Neural progenitor cell (in vitro differentiated cells): ENCODE results near the gene ANKLE1. TPM values are rescaled to one million over a fixed set of nuclear protein-coding genes. Genes with fewer than 3 reads are reported as not detected.

ENCODE experiments used
- DNase-seq: peaks from one replicate; pipeline ENCODE4 v3.0.0-alpha.2; 2016; ENCODE audit warnings: low spot score
- H2AFZ ChIP-seq: fragments of 200-600 bp; sonication (generic); replicated peaks from 2 replicates; pipeline ENCODE4 v1.6.1; 2016; ENCODE audit warnings: antibody characterized with exemption
- H3F3A ChIP-seq: fragments of 200-600 bp; sonication (generic); 2 replicates; pipeline ENCODE4 v1.6.1; 2016; ENCODE audit warnings: antibody characterized with exemption, low read depth
- H3K27ac ChIP-seq: fragments of 200-600 bp; sonication (generic); 2 replicates; pipeline ENCODE4 v1.5.1; 2016; ENCODE audit warnings: mild to moderate bottlenecking
- H3K27me3 ChIP-seq: fragments of 200-600 bp; sonication (generic); 2 replicates; pipeline ENCODE4 v1.6.1; 2016; ENCODE audit warnings: mild to moderate bottlenecking, moderate library complexity
- H3K36me3 ChIP-seq: fragments of 200-600 bp; sonication (generic); 2 replicates; pipeline ENCODE4 v1.5.1; 2016
- H3K4me1 ChIP-seq: fragments of 200-600 bp; sonication (generic); 2 replicates; pipeline ENCODE4 v1.6.1; 2016; ENCODE audit warnings: mixed run types
- H3K4me2 ChIP-seq: fragments of 200-600 bp; sonication (generic); 2 replicates; pipeline ENCODE4 v1.6.1; 2016
- H3K4me3 ChIP-seq: fragments of 200-600 bp; sonication (generic); 2 replicates; pipeline ENCODE4 v1.5.1; 2016
- H3K79me2 ChIP-seq: fragments of 200-600 bp; sonication (generic); 2 replicates; pipeline ENCODE4 v1.6.1; 2016; ENCODE audit warnings: low read depth
- H3K9ac ChIP-seq: fragments of 200-600 bp; sonication (generic); 2 replicates; pipeline ENCODE4 v1.6.1; 2016
- H3K9me3 ChIP-seq: fragments of 200-600 bp; sonication (generic); 2 replicates; pipeline ENCODE4 v1.5.1; 2016; ENCODE audit warnings: low read depth
- H4K20me1 ChIP-seq: fragments of 200-600 bp; sonication (generic); 2 replicates; pipeline ENCODE4 v1.6.1; 2016; ENCODE audit warnings: low read depth
- H3K27ac Mint-ChIP-seq: 3 replicates; pipeline ENCODE4 v1.8.0; 2021; ENCODE audit warnings: mixed read lengths
- H3K27me3 Mint-ChIP-seq: 2 replicates; pipeline ENCODE4 v1.8.0; 2022; ENCODE audit warnings: low read depth, mild to moderate bottlenecking, inconsistent platforms, moderate library complexity, mixed read lengths; ENCODE audit not compliant: insufficient read depth
- H3K36me3 Mint-ChIP-seq: 3 replicates; pipeline ENCODE4 v1.8.0; 2021; ENCODE audit warnings: mixed read lengths
- H3K4me1 Mint-ChIP-seq: 3 replicates; pipeline ENCODE4 v1.8.0; 2021; ENCODE audit warnings: mixed read lengths
- H3K4me3 Mint-ChIP-seq: 3 replicates; pipeline ENCODE4 v1.8.0; 2021; ENCODE audit warnings: mild to moderate bottlenecking, moderate library complexity, mixed read lengths
- H3K9me3 Mint-ChIP-seq: 3 replicates; pipeline ENCODE4 v1.8.0; 2020; ENCODE audit warnings: mixed read lengths
- EZH2 ChIP-seq: fragments of 200-600 bp; sonication (generic); IDR thresholded peaks from 2 replicates; pipeline ENCODE4 v1.6.1; 2017; ENCODE audit warnings: antibody characterized with exemption, mild to moderate bottlenecking, moderate library complexity
- EZH2phosphoT487 ChIP-seq: fragments of 200-600 bp; sonication (generic); IDR thresholded peaks from 2 replicates; pipeline ENCODE4 v1.6.1; 2017; ENCODE audit warnings: antibody characterized with exemption
- total RNA-seq: library from RNA; depleted of rRNA; stranded (reverse); fragments of >200 nt; gene quantifications from 2 replicates; pipeline ENCODE4 v1.2.3, GENCODE V29; 2015; ENCODE audit warnings: low replicate concordance
- TF ChIP-seq, protein P1 (sequence below): fragments of 200-600 bp; sonication (generic); IDR thresholded peaks from 2 replicates; pipeline ENCODE4 v1.5.1; 2017; ENCODE audit warnings: antibody characterized with exemption, mild to moderate bottlenecking

The ANKLE1 gene
- total RNA-seq, 1 donor from 2014 or later = 2.3 TPM

- H3K4me1 ChIP-seq = peaks cover 5% of the 10 kb centered on the region
- no peaks in the 10 kb centered on the region for H3K9me3 ChIP-seq
- peak overlapping the region; percentile 87 for H2AFZ ChIP-seq
- H3K27me3 ChIP-seq = no peaks in the 10 kb centered on the region
- no peak overlapping the region for H3K27ac ChIP-seq
- no peak overlapping the region for H3K9ac ChIP-seq
- Mint-ChIP-seq H3K9me3 (no peaks in the 10 kb centered on the region), H3K27me3 (peaks cover 10% of the 10 kb centered on the region), H3K4me3 (peak overlapping the region; percentile 6), H3K4me1 (peaks cover 29% of the 10 kb centered on the region), H3K36me3 (no peaks in the 10 kb centered on the region), H3K27ac (peak overlapping the region; percentile 85)
- no peak for DNase-seq
- TF ChIP-seq, protein P1, sequence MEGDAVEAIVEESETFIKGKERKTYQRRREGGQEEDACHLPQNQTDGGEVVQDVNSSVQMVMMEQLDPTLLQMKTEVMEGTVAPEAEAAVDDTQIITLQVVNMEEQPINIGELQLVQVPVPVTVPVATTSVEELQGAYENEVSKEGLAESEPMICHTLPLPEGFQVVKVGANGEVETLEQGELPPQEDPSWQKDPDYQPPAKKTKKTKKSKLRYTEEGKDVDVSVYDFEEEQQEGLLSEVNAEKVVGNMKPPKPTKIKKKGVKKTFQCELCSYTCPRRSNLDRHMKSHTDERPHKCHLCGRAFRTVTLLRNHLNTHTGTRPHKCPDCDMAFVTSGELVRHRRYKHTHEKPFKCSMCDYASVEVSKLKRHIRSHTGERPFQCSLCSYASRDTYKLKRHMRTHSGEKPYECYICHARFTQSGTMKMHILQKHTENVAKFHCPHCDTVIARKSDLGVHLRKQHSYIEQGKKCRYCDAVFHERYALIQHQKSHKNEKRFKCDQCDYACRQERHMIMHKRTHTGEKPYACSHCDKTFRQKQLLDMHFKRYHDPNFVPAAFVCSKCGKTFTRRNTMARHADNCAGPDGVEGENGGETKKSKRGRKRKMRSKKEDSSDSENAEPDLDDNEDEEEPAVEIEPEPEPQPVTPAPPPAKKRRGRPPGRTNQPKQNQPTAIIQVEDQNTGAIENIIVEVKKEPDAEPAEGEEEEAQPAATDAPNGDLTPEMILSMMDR = no peak
- TF ChIP-seq EZH2 = no peak
- no peak for TF ChIP-seq EZH2phosphoT487
- no peaks in the 10 kb centered on the region for H3K36me3 ChIP-seq
- H3F3A ChIP-seq = peaks cover 23% of the 10 kb centered on the region
- H3K4me2 ChIP-seq = no peak overlapping the region
- H4K20me1 ChIP-seq = no peaks in the 10 kb centered on the region
- no peak overlapping the region for H3K4me3 ChIP-seq
- peaks cover 16% of the 10 kb centered on the region for H3K79me2 ChIP-seq
Observed at GRCh38 chr19:17263712-17264640, 17.7 kb upstream of the ANKLE1 start.

DNA sequence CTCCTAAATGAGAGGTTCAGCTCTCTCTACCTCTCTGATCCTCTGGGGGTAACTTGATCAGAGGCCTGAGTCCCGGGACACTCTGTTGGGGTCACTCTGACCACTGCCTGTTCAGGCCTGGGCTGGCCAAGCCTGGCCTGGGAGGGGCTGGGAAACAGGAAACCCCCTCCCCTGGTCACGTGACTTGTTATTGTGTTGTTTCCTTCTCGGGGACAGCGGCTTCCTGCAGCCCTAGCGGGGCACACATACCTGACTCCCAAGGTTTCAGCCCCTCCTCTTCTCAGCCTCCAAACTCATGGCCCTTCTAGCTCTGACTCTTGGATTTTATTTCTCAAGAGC, 17.1 kb upstream of the ANKLE1 start, which contains the start of gene USHBP1:
USHBP1 (minus strand) TSS at position 105 of the 339 bp plus-strand sequence. CDS start 446 bp downstream, outside the sequence.
- Histone ChIP-seq H3K27ac (no peak within 1 kb of the TSS), H3K36me3 (no peaks in the 10 kb centered on the region), H4K20me1 (no peaks in the 10 kb centered on the region), H3K27me3 (no peaks in the 10 kb centered on the region), H3F3A (peaks cover 23% of the 10 kb centered on the region), H3K79me2 (peaks cover 17% of the 10 kb centered on the region), H3K4me1 (peaks cover 5% of the 10 kb centered on the region), H3K9ac (no peak within 1 kb of the TSS), H3K4me2 (no peak within 1 kb of the TSS), H3K4me3 (no peak within 1 kb of the TSS), H3K9me3 (no peaks in the 10 kb centered on the region), H2AFZ (peak within 1 kb of the TSS; percentile 87)
- Mint-ChIP-seq H3K9me3 (no peaks in the 10 kb centered on the region), H3K4me3 (no peak within 1 kb of the TSS), H3K27ac (peak within 1 kb of the TSS; percentile 85), H3K36me3 (no peaks in the 10 kb centered on the region), H3K4me1 (peaks cover 29% of the 10 kb centered on the region), H3K27me3 (peaks cover 6% of the 10 kb centered on the region)
- TF ChIP-seq EZH2phosphoT487 = no peak
- TF ChIP-seq, protein P1 = no peak
- no peak for TF ChIP-seq EZH2
- DNase-seq = no peak

DNA sequence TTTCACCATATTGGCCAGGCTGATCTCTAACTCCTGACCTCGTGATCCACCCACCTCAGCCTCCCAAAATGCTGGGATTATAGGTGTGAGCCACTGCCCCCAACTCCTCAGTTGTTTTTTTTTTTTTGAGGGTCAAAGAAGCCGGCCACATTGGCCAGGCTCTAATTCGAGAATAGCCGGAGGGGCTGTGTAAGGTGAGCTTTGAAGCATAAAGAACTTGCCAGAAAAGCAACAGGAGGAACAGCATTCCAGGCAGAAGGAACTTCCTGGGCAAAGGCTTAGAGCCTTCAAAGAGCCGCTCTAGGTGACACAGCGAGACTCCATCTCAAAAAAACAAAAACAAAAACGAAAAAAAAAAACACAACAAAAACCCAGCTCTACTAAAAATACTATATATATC, 15.7 kb upstream of the ANKLE1 start:
- Mint-ChIP-seq H3K27me3 (peaks cover 5% of the 10 kb centered on the region), H3K4me1 (peaks cover 24% of the 10 kb centered on the region), H3K4me3 (no peak overlapping the region), H3K9me3 (no peaks in the 10 kb centered on the region), H3K27ac (no peak overlapping the region), H3K36me3 (peaks cover 2% of the 10 kb centered on the region)
- Histone ChIP-seq H3K4me3 (no peak overlapping the region), H3K4me1 (peaks cover 5% of the 10 kb centered on the region), H3K27me3 (no peaks in the 10 kb centered on the region), H3K79me2 (peaks cover 17% of the 10 kb centered on the region), H3K9me3 (no peaks in the 10 kb centered on the region), H4K20me1 (no peaks in the 10 kb centered on the region), H3F3A (peaks cover 23% of the 10 kb centered on the region), H3K27ac (no peak overlapping the region), H2AFZ (no peak overlapping the region), H3K4me2 (no peak overlapping the region), H3K9ac (no peak overlapping the region), H3K36me3 (no peaks in the 10 kb centered on the region)
- no peak for TF ChIP-seq EZH2
- TF ChIP-seq EZH2phosphoT487 = no peak
- TF ChIP-seq, protein P1 = no peak
- no peak for DNase-seq
